Breast epithelium (tissue), 4 donors: ENCODE measurements around the gene ZIC5. TPM values are rescaled to one million over a fixed set of nuclear protein-coding genes. Genes with fewer than 3 reads are reported as not detected.

Source experiments
- DNase-seq, 2 donors: peaks; one replicate each; pipeline ENCODE4 v3.0.0-alpha.2; 2019; ENCODE audit warnings: low spot score in 2 of 2
- H3K27ac ChIP-seq, 2 donors: fragments of 200-600 bp; sonication (generic) in 1 of 2; one replicate each; pipeline ENCODE4 v1.5.1; 2016 to 2019; ENCODE audit warnings: mild to moderate bottlenecking in 1 of 2
- H3K27me3 ChIP-seq, 2 donors: fragments of 200-600 bp; sonication (generic) in 1 of 2; one replicate each; pipeline versions ENCODE4 v1.5.1 to v1.6.0; 2017 to 2019; ENCODE audit warnings: control low read depth in 1 of 2, mild to moderate bottlenecking in 1 of 2
- H3K36me3 ChIP-seq: fragments of 200-600 bp; one replicate; pipeline ENCODE4 v1.5.1; 2019
- H3K4me1 ChIP-seq, 2 donors: fragments of 200-600 bp; sonication (generic); one replicate each; pipeline ENCODE4 v1.5.1; 2016 to 2019; ENCODE audit warnings: control low read depth in 1 of 2
- H3K4me3 ChIP-seq, 3 donors: fragments of 200-600 bp; sonication (generic); 1 replicate in 2 of 3; 2 replicates in 1 of 3; pipeline ENCODE4 v1.5.1; 2016 to 2019; ENCODE audit warnings: mild to moderate bottlenecking in 3 of 3, moderate library complexity in 2 of 3
- H3K9me3 ChIP-seq, 2 donors: fragments of 200-600 bp; sonication (generic) in 1 of 2; one replicate each; pipeline ENCODE4 v1.5.1; 2016 to 2019; ENCODE audit warnings: control low read depth in 1 of 2
- POLR2A ChIP-seq: fragments of 450-650 bp; IDR thresholded peaks from one replicate; pipeline ENCODE4 v1.6.1; 2016; ENCODE audit warnings: antibody characterized with exemption, mild to moderate bottlenecking, moderate library complexity
- POLR2AphosphoS5 ChIP-seq, 3 donors: sonication (generic); formaldehyde crosslinking; IDR thresholded peaks; one replicate each; pipeline ENCODE4 v1.6.1; 2017; ENCODE audit warnings: antibody characterized with exemption in 3 of 3
- intact Hi-C: fragments of 100-400 bp; cut with DNase I; formaldehyde crosslinking; loops from one replicate; pipeline ENCODE4 v1.15.1; 2023; ENCODE audit warnings: low total_unique reads
- total RNA-seq, 3 donors: library from RNA; depleted of rRNA; stranded (reverse); fragments of >200 nt; gene quantifications; one replicate each; pipeline ENCODE4 v1.1.0, GENCODE V29; 2016
- TF ChIP-seq, protein P1 (sequence below), 3 donors: fragments of 450-650 bp; IDR thresholded peaks; one replicate each; pipeline ENCODE4 v1.5.1; 2016 to 2017; ENCODE audit warnings: antibody characterized with exemption in 3 of 3, mild to moderate bottlenecking in 3 of 3, moderate library complexity in 3 of 3

The ZIC5 gene
- total RNA-seq, 3 donors from 2014 or later, result not detected

- TF ChIP-seq, protein P1, sequence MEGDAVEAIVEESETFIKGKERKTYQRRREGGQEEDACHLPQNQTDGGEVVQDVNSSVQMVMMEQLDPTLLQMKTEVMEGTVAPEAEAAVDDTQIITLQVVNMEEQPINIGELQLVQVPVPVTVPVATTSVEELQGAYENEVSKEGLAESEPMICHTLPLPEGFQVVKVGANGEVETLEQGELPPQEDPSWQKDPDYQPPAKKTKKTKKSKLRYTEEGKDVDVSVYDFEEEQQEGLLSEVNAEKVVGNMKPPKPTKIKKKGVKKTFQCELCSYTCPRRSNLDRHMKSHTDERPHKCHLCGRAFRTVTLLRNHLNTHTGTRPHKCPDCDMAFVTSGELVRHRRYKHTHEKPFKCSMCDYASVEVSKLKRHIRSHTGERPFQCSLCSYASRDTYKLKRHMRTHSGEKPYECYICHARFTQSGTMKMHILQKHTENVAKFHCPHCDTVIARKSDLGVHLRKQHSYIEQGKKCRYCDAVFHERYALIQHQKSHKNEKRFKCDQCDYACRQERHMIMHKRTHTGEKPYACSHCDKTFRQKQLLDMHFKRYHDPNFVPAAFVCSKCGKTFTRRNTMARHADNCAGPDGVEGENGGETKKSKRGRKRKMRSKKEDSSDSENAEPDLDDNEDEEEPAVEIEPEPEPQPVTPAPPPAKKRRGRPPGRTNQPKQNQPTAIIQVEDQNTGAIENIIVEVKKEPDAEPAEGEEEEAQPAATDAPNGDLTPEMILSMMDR (IDR thresholded peaks at IDR 0.05), result no peak
- no peak for TF ChIP-seq POLR2AphosphoS5 (IDR thresholded peaks at IDR 0.05)
- TF ChIP-seq POLR2A, result no peak
- no peak for DNase-seq
- peaks cover 18 to 99% of the 10 kb centered on the region in 2 donors for H3K27me3 ChIP-seq
Measured at GRCh38 chr13:99993660-99994637, 22.4 kb upstream of the ZIC5 start.

GRCh38 chr13:99992949-99993351, 21.4 kb upstream of the ZIC5 start:
- H3K4me1 ChIP-seq, result no peaks in the 10 kb centered on the region
- intact Hi-C loops, result no loop called here
- no peak overlapping the region for H3K4me3 ChIP-seq
- H3K27me3 ChIP-seq, result peaks cover 21 to 100% of the 10 kb centered on the region in 2 donors
- H3K36me3 ChIP-seq, result no peaks in the 10 kb centered on the region
- no peak overlapping the region for H3K27ac ChIP-seq
- no peak for DNase-seq
- H3K9me3 ChIP-seq, result no peaks in the 10 kb centered on the region
- TF ChIP-seq POLR2A, result no peak
- no peak for TF ChIP-seq POLR2AphosphoS5 (IDR thresholded peaks at IDR 0.05)
- TF ChIP-seq, protein P1 (IDR thresholded peaks at IDR 0.05), result no peak

More at GRCh38 chr13:99993660-99994637, 22.4 kb upstream of the ZIC5 start:
- no peak overlapping the region for H3K4me3 ChIP-seq
- H3K4me1 ChIP-seq, result no peaks in the 10 kb centered on the region
- no peak overlapping the region for H3K27ac ChIP-seq
- intact Hi-C loops, result no loop called here
- H3K9me3 ChIP-seq, result no peaks in the 10 kb centered on the region
- H3K36me3 ChIP-seq, result no peaks in the 10 kb centered on the region

GRCh38 chr13:99991828-99992775, 20.5 kb upstream of the ZIC5 start:
- no peak for DNase-seq
- Histone ChIP-seq H3K4me1 (no peaks in the 10 kb centered on the region), H3K27ac (no peak overlapping the region), H3K27me3 (peaks cover 15 to 100% of the 10 kb centered on the region in 2 donors), H3K36me3 (no peaks in the 10 kb centered on the region), H3K4me3 (no peak overlapping the region), H3K9me3 (no peaks in the 10 kb centered on the region)
- no peak for TF ChIP-seq POLR2AphosphoS5 (IDR thresholded peaks at IDR 0.05)
- TF ChIP-seq, protein P1 (IDR thresholded peaks at IDR 0.05), result no peak
- no peak for TF ChIP-seq POLR2A
- intact Hi-C loops, result no loop called here

GRCh38 chr13:99991013-99991827, 19.7 kb upstream of the ZIC5 start:
- DNase-seq, result no peak

More at GRCh38 chr13:99991013-99991827, 19.7 kb upstream of the ZIC5 start:
- Histone ChIP-seq H3K4me3 (no peak overlapping the region), H3K4me1 (no peaks in the 10 kb centered on the region), H3K27me3 (peaks cover 14 to 100% of the 10 kb centered on the region in 2 donors), H3K36me3 (no peaks in the 10 kb centered on the region), H3K27ac (no peak overlapping the region), H3K9me3 (no peaks in the 10 kb centered on the region)
- intact Hi-C loops, result no loop called here
- TF ChIP-seq POLR2A, result no peak
- TF ChIP-seq, protein P1 (IDR thresholded peaks at IDR 0.05), result no peak
- no peak for TF ChIP-seq POLR2AphosphoS5 (IDR thresholded peaks at IDR 0.05)
